AG08395 (cell line): ENCODE results near the gene ZNF787.

Source experiments
- DNase-seq: peaks from one replicate; pipeline ENCODE4 v3.0.0; 2012; ENCODE audit warnings: mixed read lengths, low spot score

The ZNF787 gene

DNA sequence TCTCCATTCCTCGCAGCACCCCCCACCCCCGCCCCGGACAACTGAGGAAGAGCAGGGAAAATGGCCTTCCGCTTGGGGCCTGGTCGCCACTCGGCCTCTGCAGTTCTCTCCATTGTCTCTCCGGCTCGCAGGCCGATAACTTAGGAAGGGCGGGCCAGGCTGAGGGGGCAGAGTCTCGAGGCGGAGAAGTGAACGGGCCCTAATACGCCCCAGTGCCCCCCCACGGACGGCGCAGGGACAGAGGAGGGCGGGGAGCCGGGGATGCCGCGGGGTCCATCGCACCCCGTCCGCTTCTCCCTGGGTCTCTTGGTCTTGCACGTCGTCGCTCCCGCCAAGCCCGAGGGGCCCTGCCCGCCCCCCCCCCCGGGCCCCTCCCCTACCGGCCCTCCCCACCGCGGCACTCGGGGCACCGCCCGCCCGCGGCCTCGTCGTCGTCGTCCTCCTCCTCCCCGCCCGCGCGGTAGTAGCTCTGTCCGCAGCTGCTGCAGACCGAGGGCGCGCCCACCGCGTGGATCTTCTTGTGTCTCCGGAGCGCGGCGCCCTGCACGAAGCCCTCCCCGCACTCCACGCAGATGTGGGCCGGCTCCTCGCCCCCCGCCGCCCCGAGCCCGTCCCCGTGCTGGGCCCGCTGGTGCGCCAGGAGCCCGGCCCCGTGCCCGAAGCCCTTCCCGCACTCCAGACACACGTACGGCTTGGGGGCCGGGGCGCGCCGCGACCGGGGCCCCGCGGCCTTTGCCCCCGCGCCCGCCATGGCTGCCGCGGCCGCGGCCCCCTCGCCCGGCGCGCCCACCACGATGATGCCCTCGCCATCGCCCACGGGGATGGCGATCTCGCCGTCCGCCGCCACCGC is 33.2 kb downstream of the ZNF787 start:
- no peak for DNase-seq

DNA sequence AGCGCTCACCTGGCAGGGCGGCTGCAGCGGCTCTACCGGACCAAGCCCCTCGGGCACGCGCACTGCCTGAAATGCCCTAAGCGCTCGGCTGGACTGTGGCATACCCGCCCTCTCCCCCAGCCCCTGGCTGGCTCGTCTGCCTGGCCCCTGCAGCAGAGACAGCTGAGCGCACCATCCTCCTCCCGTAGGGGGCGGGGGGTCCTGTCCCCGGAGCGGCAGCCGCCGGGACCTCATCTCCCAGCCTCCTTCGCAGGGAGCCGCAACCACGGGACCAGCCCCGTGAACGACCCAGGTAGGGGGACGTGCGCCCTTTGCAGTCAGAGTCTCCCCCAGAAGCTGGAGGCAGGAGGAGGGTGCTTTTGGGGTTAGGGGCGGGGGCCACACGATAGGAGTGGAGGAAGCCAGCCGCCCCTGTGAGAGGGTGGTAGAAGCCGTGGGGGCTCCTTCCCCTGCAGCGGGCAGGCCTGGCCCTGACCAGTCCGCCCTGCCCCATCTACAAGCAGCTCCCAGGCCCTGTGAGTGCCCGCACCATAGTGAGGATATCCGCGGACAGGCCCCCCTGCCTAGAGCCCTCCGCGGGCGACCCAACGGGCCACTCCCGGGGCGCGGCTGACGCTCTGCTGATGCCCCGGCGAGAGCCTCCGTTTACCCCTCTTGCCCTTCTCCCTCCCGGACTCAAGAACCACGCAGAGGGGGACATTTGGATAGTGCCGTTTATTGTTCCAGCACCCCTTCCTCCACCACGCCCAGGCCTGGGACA is 34.2 kb downstream of the ZNF787 start:
- DNase-seq: no peak

DNA sequence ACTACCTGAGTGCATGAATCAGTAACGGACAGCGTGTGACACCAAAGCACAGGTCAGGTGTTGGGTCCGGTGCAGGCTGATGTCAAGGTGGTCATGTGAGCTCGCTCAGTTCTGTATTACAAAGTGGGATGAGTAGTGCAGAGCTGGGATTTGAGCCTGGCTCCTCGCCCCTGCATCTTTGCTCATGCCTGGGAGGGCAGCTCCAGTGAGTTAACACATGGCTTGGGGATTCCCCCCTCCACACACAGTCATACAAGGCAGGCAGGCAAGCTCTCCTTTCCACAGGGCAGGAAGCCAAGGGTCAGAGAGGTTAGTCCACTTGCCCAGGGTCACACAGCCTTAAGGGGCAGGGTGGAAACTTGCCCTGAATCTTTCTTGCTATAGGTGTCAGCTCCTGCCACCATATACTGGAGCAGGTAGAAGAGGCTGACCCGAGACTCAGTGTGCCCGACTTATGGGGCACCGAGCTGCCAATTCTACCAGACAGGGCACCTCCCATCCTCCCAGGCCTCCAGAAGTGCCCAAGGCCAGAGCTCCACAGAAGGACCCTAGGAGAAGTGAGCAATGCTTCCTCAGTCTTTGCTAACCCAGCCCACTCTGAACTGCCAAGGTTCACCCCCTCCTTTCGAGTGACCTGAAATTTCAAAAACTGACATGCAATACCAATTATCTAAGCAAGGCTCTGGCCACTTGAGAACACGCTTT is 35.4 kb downstream of the ZNF787 start:
- no peak for DNase-seq

DNA sequence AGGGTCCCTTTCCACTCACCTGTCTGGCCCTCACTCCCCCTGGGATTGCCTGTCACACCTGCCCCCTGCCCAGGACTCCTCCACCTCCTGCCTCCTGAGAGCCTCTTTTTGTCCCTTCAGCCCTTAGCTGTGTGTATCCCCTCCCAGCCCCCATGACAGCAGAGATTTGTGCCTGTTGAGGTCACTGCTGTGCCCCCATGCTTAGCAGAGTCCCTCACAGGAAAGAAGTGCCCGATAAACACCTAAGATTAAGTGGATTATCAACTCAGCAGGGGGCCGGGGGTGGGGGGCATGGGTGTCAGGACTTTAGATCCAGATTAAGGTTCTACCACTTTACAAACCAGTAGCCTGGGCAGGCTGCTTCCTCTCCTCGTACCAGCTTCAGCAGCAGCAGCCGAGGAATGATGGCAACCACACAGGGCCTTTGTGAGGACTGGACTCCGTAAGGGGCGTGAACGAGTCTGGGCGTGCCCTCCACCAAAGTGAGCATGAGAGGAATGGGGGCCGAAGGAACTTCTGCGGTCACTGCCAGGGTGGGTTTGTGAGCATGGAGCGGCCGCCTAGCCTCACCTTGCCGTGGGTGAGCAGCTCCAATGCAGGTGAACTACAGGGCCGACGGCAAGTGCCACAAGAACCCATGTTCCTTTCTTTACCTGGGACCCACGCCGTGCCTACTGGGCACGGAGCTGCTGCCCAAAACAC is 36.1 kb downstream of the ZNF787 start:
- DNase-seq: no peak

DNA sequence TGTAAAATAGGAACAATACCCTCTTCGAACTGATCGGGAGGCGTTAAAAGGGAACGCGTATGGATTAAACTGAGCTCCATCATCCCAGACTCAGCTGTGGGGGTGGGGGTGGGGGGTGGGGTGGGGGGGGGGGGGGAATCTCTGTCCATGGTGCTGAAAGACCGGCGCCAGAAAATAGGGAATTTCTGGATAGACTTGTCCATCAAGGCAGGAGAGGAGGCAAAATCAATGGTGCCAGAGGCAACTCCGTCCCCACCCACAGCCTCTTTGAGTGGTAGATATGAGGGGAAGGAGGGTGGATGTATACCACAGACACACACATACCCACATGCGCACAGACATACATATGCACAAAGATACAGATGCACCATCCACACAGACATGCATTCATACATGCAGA is 37.4 kb downstream of the ZNF787 start:
- no peak for DNase-seq

DNA sequence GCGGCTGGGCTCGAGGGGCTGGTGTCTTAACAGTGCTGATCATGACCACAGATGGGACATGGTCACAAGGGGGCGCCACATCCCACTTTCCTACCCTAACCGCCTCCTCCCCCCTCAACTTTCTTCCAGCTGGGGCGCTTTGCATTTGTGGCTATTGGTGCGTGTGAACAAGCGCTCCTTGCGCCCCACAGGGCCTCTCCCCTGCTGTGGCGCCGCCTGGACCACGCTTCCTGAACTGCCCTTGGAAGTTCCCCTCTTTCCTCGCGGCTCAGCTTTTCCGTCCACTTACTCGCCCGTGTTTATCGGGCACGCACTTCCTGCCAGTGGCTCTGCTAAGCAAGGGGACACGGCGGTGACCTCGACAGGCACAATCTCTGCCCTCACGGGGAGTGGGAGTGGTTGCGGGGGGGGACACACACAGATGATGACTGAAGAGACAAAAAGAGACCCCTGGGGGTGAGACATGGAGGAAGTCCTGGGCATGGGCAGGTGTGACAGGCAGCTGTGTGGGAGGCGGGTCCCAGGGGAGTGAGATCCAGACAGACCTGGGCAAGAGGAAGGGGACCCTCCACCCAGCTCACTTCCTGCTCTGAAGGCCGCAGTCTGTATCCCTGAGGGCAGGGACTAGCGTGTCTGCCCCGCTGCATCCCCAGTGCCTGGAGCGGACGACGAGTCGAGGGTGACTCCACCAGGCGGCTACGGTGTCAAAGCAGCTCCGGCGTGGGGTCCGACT is 40.3 kb downstream of the ZNF787 start:
- DNase-seq: peak; percentile 91

DNA sequence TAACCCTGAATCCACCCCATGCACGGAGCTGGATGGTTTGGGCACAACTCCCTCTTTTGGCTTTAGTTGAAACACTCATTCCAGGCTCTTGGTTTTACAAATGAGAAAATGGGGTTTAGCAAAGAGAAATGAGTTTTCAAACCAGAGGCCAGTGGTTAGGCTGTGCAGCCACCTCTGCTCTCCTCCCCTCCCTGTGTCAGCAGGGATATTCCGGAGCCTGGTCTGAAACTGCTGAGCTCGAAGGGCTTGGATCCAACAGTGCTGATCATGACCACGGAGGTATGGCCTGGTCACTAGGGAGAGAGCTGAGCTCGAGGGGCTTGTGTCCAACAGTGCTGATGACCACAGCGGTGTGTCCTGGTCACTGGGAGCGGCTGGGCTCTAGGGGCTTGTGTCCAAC is 41.5 kb downstream of the ZNF787 start:
- DNase-seq: no peak

DNA sequence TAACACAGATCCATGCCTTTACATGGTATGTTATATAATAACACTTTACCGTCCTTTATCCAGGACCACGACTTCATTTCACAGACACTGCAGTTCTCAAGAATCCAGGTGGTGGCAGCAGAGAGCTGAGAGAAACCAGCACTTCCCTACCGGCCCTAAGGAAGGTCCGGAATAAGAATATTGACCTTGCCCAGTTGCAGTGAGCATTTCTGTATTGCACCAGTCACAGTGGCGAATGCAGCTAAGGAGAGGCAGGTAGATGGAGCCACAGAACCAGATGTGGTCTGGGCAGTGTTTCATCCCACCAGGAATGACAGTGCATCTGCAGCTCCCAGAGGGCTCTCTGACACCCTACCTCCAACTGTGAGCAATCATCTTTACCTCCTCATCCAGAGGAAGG is 44.6 kb downstream of the ZNF787 start:
- peak; percentile 79 for DNase-seq

DNA sequence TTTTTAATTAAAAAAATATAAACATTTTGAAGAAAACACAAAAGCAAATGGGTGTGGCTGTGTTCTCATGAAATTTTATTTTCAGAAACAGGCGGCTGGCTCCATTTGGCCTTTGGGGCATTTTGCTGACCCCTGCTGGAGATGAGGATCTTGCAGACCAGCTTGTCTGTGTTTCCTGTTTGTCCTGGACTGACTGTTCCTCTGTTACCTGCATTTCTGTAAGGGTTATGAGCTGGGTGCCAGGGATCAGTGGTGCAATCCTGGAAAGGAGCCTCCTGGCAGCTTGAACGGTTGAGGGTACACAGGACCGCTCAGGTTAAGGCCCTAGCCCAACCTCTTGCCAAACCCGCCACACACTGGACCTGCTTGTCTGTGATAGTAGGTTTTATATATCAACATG is 49.9 kb downstream of the ZNF787 start:
- no peak for DNase-seq

DNA sequence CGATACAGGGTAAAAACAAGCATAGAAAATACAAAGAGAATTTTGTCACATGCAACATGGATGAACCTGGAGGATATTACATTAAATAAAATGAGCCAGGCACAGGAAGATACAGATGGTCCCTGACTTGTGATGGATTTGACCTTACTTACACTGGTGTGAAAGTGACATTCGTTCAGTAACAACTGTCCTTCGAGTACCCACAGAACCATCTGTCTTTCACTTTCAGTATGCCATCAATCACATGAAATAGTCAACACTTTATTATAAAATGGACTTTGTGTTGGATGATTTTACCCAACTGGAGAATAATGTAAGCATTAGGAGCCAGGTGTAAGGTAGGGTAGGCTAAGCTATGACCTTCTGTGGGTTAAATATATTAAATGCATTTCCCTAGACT is 51.5 kb downstream of the ZNF787 start:
- DNase-seq: no peak

DNA sequence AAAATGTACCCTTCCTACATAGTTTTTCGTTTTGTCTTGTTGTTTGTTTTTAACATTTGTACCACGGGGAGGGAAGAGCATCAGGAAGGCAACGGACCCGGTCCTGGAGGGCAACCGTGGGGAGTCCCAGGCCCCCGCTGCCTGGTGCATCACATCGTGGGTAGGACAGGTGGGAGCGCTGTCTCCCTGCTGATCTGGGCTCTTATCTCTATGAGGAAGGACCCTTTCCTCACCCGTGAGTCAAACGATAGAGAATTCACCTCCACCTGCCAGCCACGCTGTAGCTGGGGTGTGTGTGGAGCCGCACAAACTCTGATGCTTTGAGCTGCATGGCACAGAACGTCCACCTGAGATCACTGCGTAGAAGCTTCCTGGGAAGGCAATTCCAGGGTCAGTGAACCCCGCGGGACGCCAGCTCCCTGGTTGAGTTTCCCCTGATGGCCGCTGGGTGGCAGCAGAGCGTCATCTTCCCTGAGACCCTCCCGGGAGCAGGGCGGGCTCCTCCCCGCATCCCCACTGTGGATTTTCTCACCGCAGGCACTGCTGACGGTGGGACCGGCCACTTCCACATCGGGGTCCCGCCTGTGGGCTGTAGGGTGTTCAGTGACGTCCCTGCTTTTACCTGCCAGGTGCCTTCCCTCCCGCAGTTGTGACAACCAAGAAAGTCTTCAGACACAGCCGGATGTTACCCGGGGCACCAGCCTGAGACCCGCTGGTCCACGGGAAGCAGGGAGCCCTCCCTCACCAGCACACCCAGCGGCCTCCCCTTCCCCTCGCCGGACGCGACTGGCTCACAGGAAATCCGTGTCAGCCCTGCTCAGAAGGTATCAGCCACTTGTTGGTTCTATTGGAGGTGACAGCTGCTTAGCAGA is 54.7 kb downstream of the ZNF787 start:
- peak; percentile 81 for DNase-seq

DNA sequence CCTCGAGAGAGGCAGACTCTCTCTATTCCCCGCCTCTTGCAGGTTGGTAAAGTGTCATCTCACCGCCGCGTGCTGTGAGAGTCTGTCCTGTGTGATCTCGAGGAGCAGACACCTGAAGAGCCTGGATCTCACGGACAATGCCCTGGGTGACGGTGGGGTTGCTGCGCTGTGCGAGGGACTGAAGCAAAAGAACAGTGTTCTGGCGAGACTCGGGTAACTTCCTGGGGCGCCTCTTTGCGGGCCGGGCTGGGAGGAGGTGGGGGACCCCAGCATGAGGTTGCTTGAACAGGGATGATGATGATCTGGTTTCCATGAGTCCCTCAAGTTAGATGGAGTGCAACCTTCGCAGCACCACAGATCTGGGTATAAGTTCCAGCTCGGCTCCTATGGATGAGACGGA is 67.5 kb downstream of the ZNF787 start:
- no peak for DNase-seq
